Body of pancreas (tissue), 4 donors: Measurements from ENCODE around the gene HERC3.

ENCODE experiments used
- POLR2A ChIP-seq, 3 donors: fragments of 450-650 bp; IDR thresholded peaks; one replicate each; pipeline ENCODE4 v1.6.1; 2016; ENCODE audit warnings: antibody characterized with exemption in 3 of 3, mild to moderate bottlenecking in 2 of 3
- TF ChIP-seq, protein P1 (sequence below), 7 experiments: fragments of 450-650 bp in 4 of 7; fragments of 200-600 bp in 3 of 7; sonication (generic) in 3 of 7; IDR thresholded peaks; one replicate each; pipeline ENCODE4 v1.5.1; 2016 to 2019; ENCODE audit warnings: antibody characterized with exemption in 7 of 7

DNA sequence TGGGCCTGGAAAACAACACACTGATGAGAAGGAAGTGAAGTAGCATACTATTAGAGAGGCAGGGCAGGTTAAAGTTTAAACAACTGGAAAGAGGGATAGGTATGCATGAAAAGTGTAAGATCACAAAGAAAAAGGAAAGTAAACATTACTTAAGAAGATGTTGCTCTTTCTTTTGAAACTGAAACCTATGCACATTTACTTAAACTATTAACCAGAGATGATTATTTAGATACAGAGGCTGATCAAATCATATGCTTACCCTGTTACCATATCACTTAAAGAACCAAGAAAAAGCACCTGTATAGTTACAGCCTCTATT, 67.6 kb downstream of the HERC3 start:
- TF ChIP-seq, protein P1, sequence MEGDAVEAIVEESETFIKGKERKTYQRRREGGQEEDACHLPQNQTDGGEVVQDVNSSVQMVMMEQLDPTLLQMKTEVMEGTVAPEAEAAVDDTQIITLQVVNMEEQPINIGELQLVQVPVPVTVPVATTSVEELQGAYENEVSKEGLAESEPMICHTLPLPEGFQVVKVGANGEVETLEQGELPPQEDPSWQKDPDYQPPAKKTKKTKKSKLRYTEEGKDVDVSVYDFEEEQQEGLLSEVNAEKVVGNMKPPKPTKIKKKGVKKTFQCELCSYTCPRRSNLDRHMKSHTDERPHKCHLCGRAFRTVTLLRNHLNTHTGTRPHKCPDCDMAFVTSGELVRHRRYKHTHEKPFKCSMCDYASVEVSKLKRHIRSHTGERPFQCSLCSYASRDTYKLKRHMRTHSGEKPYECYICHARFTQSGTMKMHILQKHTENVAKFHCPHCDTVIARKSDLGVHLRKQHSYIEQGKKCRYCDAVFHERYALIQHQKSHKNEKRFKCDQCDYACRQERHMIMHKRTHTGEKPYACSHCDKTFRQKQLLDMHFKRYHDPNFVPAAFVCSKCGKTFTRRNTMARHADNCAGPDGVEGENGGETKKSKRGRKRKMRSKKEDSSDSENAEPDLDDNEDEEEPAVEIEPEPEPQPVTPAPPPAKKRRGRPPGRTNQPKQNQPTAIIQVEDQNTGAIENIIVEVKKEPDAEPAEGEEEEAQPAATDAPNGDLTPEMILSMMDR (IDR thresholded peaks at IDR 0.05): no peak
- no peak for TF ChIP-seq POLR2A (IDR thresholded peaks at IDR 0.05)
